Naive thymus-derived CD8-positive, alpha-beta T cell (primary cell): ENCODE measurements around the gene IRF4. TPM values are rescaled to one million over a fixed set of nuclear protein-coding genes. Genes with fewer than 3 reads are reported as not detected.

Source experiments
- ATAC-seq, 2 donors: fragments of 150-1000 bp; cut with Tn5 transposase in 1 of 2; sonication (Bioruptor Pico), chemical (Tn5 transposase) in 1 of 2; 1 replicate in 1 of 2; 2 replicates in 1 of 2; pipeline ENCODE4 v1.10.0; 2021; ENCODE audit warnings: mild to moderate bottlenecking in 2 of 2, moderate library complexity in 2 of 2
- POLR2A ChIA-PET: fragments of 350-600 bp; sonication (Branson Sonifier 250); formaldehyde crosslinking; loops from one replicate; lab custom pipeline; 2021; ENCODE audit warnings: antibody characterized with exemption; lab: Charles Lee
- DNase-seq, 10 donors: peaks; one replicate each; pipeline versions ENCODE4 v3.0.0 to v3.0.0-alpha.2; 2020 to 2022
- H3K27ac Mint-ChIP-seq, 10 donors: one replicate each; pipeline ENCODE4 v1.8.0; 2020 to 2022; ENCODE audit warnings: mild to moderate bottlenecking in 10 of 10, mixed read lengths in 10 of 10, moderate library complexity in 4 of 10, inconsistent platforms in 1 of 10
- H3K27me3 Mint-ChIP-seq, 5 donors: one replicate each; pipeline ENCODE4 v1.8.0; 2021 to 2022; ENCODE audit warnings: mixed read lengths in 5 of 5
- H3K36me3 Mint-ChIP-seq, 3 donors: one replicate each; pipeline ENCODE4 v1.8.0; 2020 to 2022; ENCODE audit warnings: mixed read lengths in 3 of 3, mild to moderate bottlenecking in 2 of 3, inconsistent platforms in 1 of 3
- H3K4me1 Mint-ChIP-seq, 4 donors: one replicate each; pipeline ENCODE4 v1.8.0; 2021 to 2022; ENCODE audit warnings: mixed read lengths in 4 of 4
- H3K4me3 Mint-ChIP-seq, 10 donors: one replicate each; pipeline ENCODE4 v1.8.0; 2020 to 2022; ENCODE audit warnings: mild to moderate bottlenecking in 10 of 10, mixed read lengths in 10 of 10, moderate library complexity in 6 of 10, inconsistent platforms in 1 of 10
- H3K9me3 Mint-ChIP-seq, 9 donors: one replicate each; pipeline ENCODE4 v1.8.0; 2020 to 2022; ENCODE audit warnings: mixed read lengths in 9 of 9, mild to moderate bottlenecking in 3 of 9, inconsistent platforms in 1 of 9, moderate library complexity in 1 of 9
- polyA plus RNA-seq, 3 donors: library from polyadenylated mRNA; unstranded; fragments of 300-500 nt; fragmentation: Illumina TruSeq; gene quantifications; one replicate each; pipeline ENCODE4 v1.2.3, GENCODE V29; 2021
- total RNA-seq, 8 experiments: library from RNA in 2 of 8; stranded (reverse) in 2 of 8; gene quantifications; one replicate each; pipeline ENCODE4 v1.2.3 and lab custom pipeline; 2021 to 2026

The IRF4 gene
- total RNA-seq (10 to 100 TPM in 1 of 2 experiments, 1 to 10 TPM in 1; 7.4 to 10.4 TPM), polyA plus RNA-seq (under 1 TPM; 0.44 to 0.97 (median 0.94) TPM), total RNA-seq (lab: John Stamatoyannopoulos, UW) (5.5 to 3,595 (median 95.8) reads per million in 6 experiments)

GRCh38 chr6:391559-392440 is at the start of gene IRF4:
IRF4 (plus strand) TSS chr6:391752; CDS start chr6:393153, 1,401 bp downstream.
- H3K27ac Mint-ChIP-seq = peak within 1 kb of the TSS in 7 of 10 donors; percentile 40 to 84 (median 75)
- POLR2A ChIA-PET = interaction anchor here (1.0 to 2.2 kb wide), 8 partner anchors 8 to 105 kb away, joined by 3 to 11 read pairs (median 4); partner anchors contain the start of gene DUSP22
- ATAC-seq = peak; percentile 36 to 48

DNA sequence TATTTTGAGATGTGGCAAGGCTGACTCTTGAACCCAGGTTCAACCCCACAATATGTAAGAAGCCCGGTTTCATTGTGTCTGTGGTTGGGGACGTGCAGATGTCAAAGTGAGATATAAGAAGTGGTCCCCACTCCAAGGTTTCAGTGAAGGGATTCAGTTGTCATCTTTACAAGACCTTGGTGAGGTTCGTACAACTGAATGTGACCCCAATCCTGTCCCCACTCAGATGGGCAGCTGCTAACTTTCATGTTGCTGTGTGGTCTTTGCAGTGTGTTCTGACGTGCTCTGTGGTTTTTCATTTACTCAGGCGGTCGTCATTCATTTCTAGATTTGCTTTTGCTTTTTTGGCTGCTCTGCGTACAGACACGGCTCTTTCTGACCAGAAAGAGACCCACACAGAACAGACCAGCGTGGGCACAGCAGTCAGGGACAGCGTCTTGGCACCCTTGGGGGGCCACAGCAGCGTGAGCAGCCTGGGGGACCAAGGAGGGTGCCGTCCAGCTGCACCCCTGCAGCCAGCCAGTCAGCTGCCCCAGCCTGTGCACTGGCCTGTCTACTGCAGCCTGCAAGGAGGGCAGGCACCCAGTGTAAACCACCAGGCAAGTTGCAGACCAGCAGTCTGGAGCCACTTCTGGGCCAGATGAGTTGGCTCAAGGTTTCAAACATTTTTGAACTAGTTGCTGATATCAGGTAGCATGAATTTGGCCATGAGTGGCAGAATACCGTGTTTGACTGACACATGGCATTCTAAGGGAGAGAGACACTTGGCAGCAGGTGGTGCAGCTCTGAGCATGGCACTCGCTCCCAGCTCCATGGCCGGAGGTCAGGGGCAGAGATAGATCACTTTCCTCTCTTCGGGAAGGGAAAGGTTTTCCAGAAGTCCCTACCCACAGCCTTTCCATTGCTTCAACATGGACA is 49.4 kb upstream of the IRF4 start:
- ATAC-seq = peak in 1 of 2 donors; percentile 56
- peaks cover 0 to 27% (median 6%) of the 10 kb centered on the region in 3 donors for H3K36me3 Mint-ChIP-seq
- DNase-seq = peak in 4 of 10 donors; percentile 26 to 46 (median 39)
- POLR2A ChIA-PET = no interaction called here
- H3K4me1 Mint-ChIP-seq = peaks cover 32 to 65% (median 62%) of the 10 kb centered on the region in 4 donors
- peaks cover 0 to 3% (median 0%) of the 10 kb centered on the region in 9 donors for H3K9me3 Mint-ChIP-seq
- H3K27ac Mint-ChIP-seq = peak overlapping the region in 6 of 10 donors; percentile 9 to 83 (median 57)
- H3K4me3 Mint-ChIP-seq = peak overlapping the region in 6 of 10 donors; percentile 9 to 67 (median 25)
- H3K27me3 Mint-ChIP-seq = no peaks in the 10 kb centered on the region

More at GRCh38 chr6:391559-392440, at the start of gene IRF4:
- Mint-ChIP-seq H3K9me3 (no peaks in the 10 kb centered on the region), H3K4me3 (peak within 1 kb of the TSS; percentile 84 to 95 (median 92)), H3K36me3 (no peaks in the 10 kb centered on the region), H3K4me1 (peaks cover 7 to 37% (median 31%) of the 10 kb centered on the region in 4 donors), H3K27me3 (peaks cover 0 to 13% (median 10%) of the 10 kb centered on the region in 5 donors)
- peak in 4 of 10 donors; percentile 21 to 45 (median 30) for DNase-seq

GRCh38 chr6:342832-343179 is 48.7 kb upstream of the IRF4 start:
- POLR2A ChIA-PET = no interaction called here
- Mint-ChIP-seq H3K9me3 (peaks cover 0 to 3% (median 0%) of the 10 kb centered on the region in 9 donors), H3K27ac (peak overlapping the region in 2 of 10 donors; percentile 81 to 83), H3K27me3 (no peaks in the 10 kb centered on the region), H3K4me1 (peaks cover 29 to 63% (median 56%) of the 10 kb centered on the region in 4 donors), H3K4me3 (no peak overlapping the region), H3K36me3 (peaks cover 0 to 33% (median 9%) of the 10 kb centered on the region in 3 donors)
- DNase-seq (no peak), ATAC-seq (no peak)

- H3K36me3 Mint-ChIP-seq = peaks cover 0 to 39% (median 10%) of the 10 kb centered on the region in 3 donors
- peaks cover 26 to 57% (median 51%) of the 10 kb centered on the region in 4 donors for H3K4me1 Mint-ChIP-seq
- peak overlapping the region in 3 of 10 donors; percentile 12 to 83 (median 33) for H3K27ac Mint-ChIP-seq
- POLR2A ChIA-PET = no interaction called here
- H3K4me3 Mint-ChIP-seq = no peak overlapping the region
- peaks cover 0 to 3% (median 0%) of the 10 kb centered on the region in 9 donors for H3K9me3 Mint-ChIP-seq
- DNase-seq (no peak), ATAC-seq (no peak)
- H3K27me3 Mint-ChIP-seq = no peaks in the 10 kb centered on the region
These were observed 48.2 kb upstream of the IRF4 start for GRCh38 chr6:343226-343935.

GRCh38 chr6:343960-344815 is 47.4 kb upstream of the IRF4 start:
- Mint-ChIP-seq H3K36me3 (peaks cover 0 to 47% (median 14%) of the 10 kb centered on the region in 3 donors), H3K27ac (peak overlapping the region in 4 of 10 donors; percentile 12 to 83 (median 32)), H3K27me3 (no peaks in the 10 kb centered on the region), H3K4me1 (peaks cover 27 to 49% (median 43%) of the 10 kb centered on the region in 4 donors), H3K4me3 (no peak overlapping the region), H3K9me3 (peaks cover 0 to 3% (median 0%) of the 10 kb centered on the region in 9 donors)
- POLR2A ChIA-PET = interaction anchor here (0.7 kb wide), 1 partner anchor 52 kb away, joined by 4 read pairs; the partner anchor contains the start of gene DUSP22
- no peak for DNase-seq
- ATAC-seq = no peak

- POLR2A ChIA-PET = interaction anchor here (0.7 kb wide), 2 partner anchors 52 to 66 kb away, joined by 4 read pairs; partner anchors contain the start of gene DUSP22
- no peak overlapping the region for H3K27ac Mint-ChIP-seq
- peaks cover 0 to 54% (median 16%) of the 10 kb centered on the region in 3 donors for H3K36me3 Mint-ChIP-seq
- peaks cover 0 to 4% (median 0%) of the 10 kb centered on the region in 9 donors for H3K9me3 Mint-ChIP-seq
- ATAC-seq (no peak), DNase-seq (no peak)
- peaks cover 28 to 42% (median 37%) of the 10 kb centered on the region in 4 donors for H3K4me1 Mint-ChIP-seq
- no peaks in the 10 kb centered on the region for H3K27me3 Mint-ChIP-seq
- no peak overlapping the region for H3K4me3 Mint-ChIP-seq
These were observed 46.7 kb upstream of the IRF4 start for GRCh38 chr6:344816-345340.

GRCh38 chr6:345747-346385 is 45.7 kb upstream of the IRF4 start:
- H3K4me3 Mint-ChIP-seq = no peak overlapping the region
- H3K4me1 Mint-ChIP-seq = peaks cover 24 to 34% (median 28%) of the 10 kb centered on the region in 4 donors
- H3K27me3 Mint-ChIP-seq = no peaks in the 10 kb centered on the region
- DNase-seq (no peak), ATAC-seq (no peak)
- H3K36me3 Mint-ChIP-seq = peaks cover 0 to 63% (median 18%) of the 10 kb centered on the region in 3 donors
- no peak overlapping the region for H3K27ac Mint-ChIP-seq
- POLR2A ChIA-PET = interaction anchor here (0.7 kb wide), 1 partner anchor 65 kb away, joined by 4 read pairs; no protein-coding TSS in a partner anchor
- peaks cover 0 to 7% (median 0%) of the 10 kb centered on the region in 9 donors for H3K9me3 Mint-ChIP-seq

DNA sequence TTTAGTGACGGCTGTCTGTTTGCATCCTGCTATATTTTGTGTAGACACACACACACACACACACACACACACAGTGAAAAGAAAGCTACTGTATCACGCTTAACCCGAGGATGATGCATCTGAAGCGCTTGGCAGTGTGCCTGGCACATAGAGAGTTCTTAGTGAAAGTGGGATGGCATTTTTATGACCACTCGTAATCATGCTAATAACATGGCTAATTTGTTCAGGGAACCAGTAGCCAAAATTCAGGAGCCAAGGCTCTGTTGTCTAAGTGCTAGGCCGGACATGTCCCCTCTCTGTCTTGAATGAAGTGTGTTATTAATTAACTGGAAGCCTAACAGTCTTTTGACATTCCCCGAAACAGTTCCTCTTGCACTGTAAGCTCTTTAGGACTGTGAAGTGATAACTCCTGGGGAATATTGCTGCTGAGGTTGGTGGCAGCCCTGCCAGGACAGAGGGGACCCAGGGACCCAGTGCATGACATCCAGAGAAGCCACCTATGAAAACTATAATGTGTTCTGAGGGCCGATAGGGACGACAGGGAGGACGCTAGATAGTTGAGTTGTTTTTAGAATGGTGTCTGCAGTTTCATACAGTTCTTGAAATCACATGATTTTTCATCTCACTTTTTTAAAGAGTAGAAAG is 45.0 kb upstream of the IRF4 start:
- POLR2A ChIA-PET = no interaction called here
- H3K9me3 Mint-ChIP-seq = peaks cover 0 to 7% (median 0%) of the 10 kb centered on the region in 9 donors
- no peaks in the 10 kb centered on the region for H3K27me3 Mint-ChIP-seq
- DNase-seq = no peak
- no peak for ATAC-seq
- peaks cover 22 to 27% (median 23%) of the 10 kb centered on the region in 4 donors for H3K4me1 Mint-ChIP-seq
- H3K4me3 Mint-ChIP-seq = no peak overlapping the region
- peaks cover 0 to 69% (median 18%) of the 10 kb centered on the region in 3 donors for H3K36me3 Mint-ChIP-seq
- no peak overlapping the region for H3K27ac Mint-ChIP-seq

- peaks cover 14 to 20% (median 18%) of the 10 kb centered on the region in 4 donors for H3K4me1 Mint-ChIP-seq
- H3K27me3 Mint-ChIP-seq = no peaks in the 10 kb centered on the region
- H3K4me3 Mint-ChIP-seq = no peak overlapping the region
- DNase-seq = no peak
- H3K9me3 Mint-ChIP-seq = peaks cover 0 to 12% (median 0%) of the 10 kb centered on the region in 9 donors
- H3K36me3 Mint-ChIP-seq = peaks cover 0 to 72% (median 20%) of the 10 kb centered on the region in 3 donors
- POLR2A ChIA-PET = no interaction called here
- peak overlapping the region in 1 of 10 donors; percentile 14 for H3K27ac Mint-ChIP-seq
- no peak for ATAC-seq
These were observed 44.3 kb upstream of the IRF4 start for GRCh38 chr6:347232-347631.
